Type B pancreatic cell (in vitro differentiated cells): ENCODE results near the gene SHC1. TPM values are rescaled to one million over a fixed set of nuclear protein-coding genes. Genes with fewer than 3 reads are reported as not detected.
A peak's percentile ranks its signal among the peaks of the same experiment; 100 is the strongest.
"Not testable (repeated sequence)": the region's sequence is repeated elsewhere in the genome, so short reads cannot be mapped to it uniquely, and the experiment has no call there.

Experiments used
- DNase-seq: peaks from one replicate; pipeline ENCODE4 v3.0.0; 2021; ENCODE audit warnings: mixed read lengths; ENCODE audit not compliant: unreplicated experiment; ENCODE audit errors: extremely low spot score
- H3K27ac Mint-ChIP-seq: 2 replicates; pipeline ENCODE4 v1.8.0; 2021; ENCODE audit warnings: mild to moderate bottlenecking, mixed read lengths
- H3K27me3 Mint-ChIP-seq: 2 replicates; pipeline ENCODE4 v1.8.0; 2021; ENCODE audit warnings: mixed read lengths
- H3K36me3 Mint-ChIP-seq: 2 replicates; pipeline ENCODE4 v1.8.0; 2021; ENCODE audit warnings: mixed read lengths
- H3K4me1 Mint-ChIP-seq: one replicate; pipeline ENCODE4 v1.8.0; 2021; ENCODE audit warnings: mixed read lengths; ENCODE audit not compliant: unreplicated experiment
- H3K4me3 Mint-ChIP-seq: 2 replicates; pipeline ENCODE4 v1.8.0; 2021; ENCODE audit warnings: mild to moderate bottlenecking, mixed read lengths
- H3K9me3 Mint-ChIP-seq: 2 replicates; pipeline ENCODE4 v1.8.0; 2021; ENCODE audit warnings: mixed read lengths
- CTCF ChIP-seq: fragments of 200-600 bp; sonication (generic); conservative IDR thresholded peaks from 2 replicates; pipeline ENCODE4 v1.5.0; 2021; ENCODE audit warnings: antibody characterized with exemption, mild to moderate bottlenecking
- total RNA-seq: library from RNA; stranded (reverse); gene quantifications from 2 replicates; pipeline ENCODE4 v1.2.1, GENCODE V29; 2021; ENCODE audit warnings: low replicate concordance

Gene SHC1
- total RNA-seq, 1 donor from 2014 or later, result 87.8 TPM

DNA sequence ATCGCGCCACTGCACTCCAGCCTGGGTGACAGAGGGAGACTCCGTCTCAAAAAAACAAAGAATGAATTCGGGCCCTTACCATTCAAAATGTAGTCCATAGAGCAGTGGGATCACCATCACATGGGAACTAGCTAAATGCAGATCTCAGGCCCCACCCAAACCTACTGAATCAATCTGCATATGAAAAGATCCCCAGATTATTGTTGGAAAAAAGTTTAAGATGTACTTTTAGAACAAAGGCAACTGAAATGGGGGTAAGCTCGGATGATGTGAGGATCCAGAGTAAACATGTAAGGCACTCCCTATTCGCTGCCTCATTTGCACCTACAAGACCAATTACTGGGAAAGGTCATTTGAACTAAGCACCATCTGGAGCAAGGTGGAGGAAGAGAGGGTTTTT, 11.8 kb upstream of the SHC1 start:
- TF ChIP-seq CTCF, result no peak
- no peak overlapping the region for H3K27ac Mint-ChIP-seq
- no peak overlapping the region for H3K4me3 Mint-ChIP-seq
- no peaks in the 10 kb centered on the region for H3K9me3 Mint-ChIP-seq
- peaks cover 4% of the 10 kb centered on the region for H3K36me3 Mint-ChIP-seq
- no peaks in the 10 kb centered on the region for H3K4me1 Mint-ChIP-seq
- DNase-seq, result no peak
- H3K27me3 Mint-ChIP-seq, result no peaks in the 10 kb centered on the region

GRCh38 chr1:154978360-154978759, 7.8 kb upstream of the SHC1 start:
- DNase-seq, result no peak
- no peaks in the 10 kb centered on the region for H3K27me3 Mint-ChIP-seq
- no peak overlapping the region for H3K27ac Mint-ChIP-seq
- peaks cover 4% of the 10 kb centered on the region for H3K36me3 Mint-ChIP-seq
- H3K4me3 Mint-ChIP-seq, result no peak overlapping the region
- H3K4me1 Mint-ChIP-seq, result peaks cover 7% of the 10 kb centered on the region
- H3K9me3 Mint-ChIP-seq, result no peaks in the 10 kb centered on the region
- no peak for TF ChIP-seq CTCF

DNA sequence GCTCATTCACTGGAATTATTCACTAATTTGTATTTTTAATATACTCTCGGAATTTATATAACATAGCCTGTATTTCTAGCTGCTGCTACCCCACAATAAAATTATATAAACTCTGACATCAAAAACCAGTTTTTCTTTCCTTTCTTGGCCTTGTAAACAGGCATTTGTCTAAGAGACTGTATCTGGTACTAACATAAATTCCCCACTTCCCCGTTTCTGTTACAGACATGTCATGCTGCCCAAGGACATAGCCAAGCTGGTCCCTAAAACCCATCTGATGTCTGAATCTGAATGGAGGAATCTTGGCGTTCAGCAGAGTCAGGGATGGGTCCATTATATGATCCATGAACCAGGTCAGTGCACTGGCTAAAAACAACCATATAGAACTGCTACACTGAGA, 7.2 kb upstream of the SHC1 start:
- not testable (repeated sequence) for H3K9me3 Mint-ChIP-seq, DNase-seq, H3K27me3 Mint-ChIP-seq, H3K4me1 Mint-ChIP-seq, H3K36me3 Mint-ChIP-seq
- peak overlapping the region; percentile 54 for H3K27ac Mint-ChIP-seq
- peak overlapping the region; percentile 45 for H3K4me3 Mint-ChIP-seq

- Mint-ChIP-seq H3K27me3 (no peaks in the 10 kb centered on the region), H3K27ac (no peak overlapping the region), H3K9me3 (no peaks in the 10 kb centered on the region), H3K4me3 (no peak overlapping the region), H3K36me3 (peaks cover 4% of the 10 kb centered on the region), H3K4me1 (peaks cover 29% of the 10 kb centered on the region)
- DNase-seq, result no peak
- TF ChIP-seq CTCF, result no peak
These were observed 5.0 kb upstream of the SHC1 start for GRCh38 chr1:154975409-154976059.

GRCh38 chr1:154974808-154975408, 4.4 kb upstream of the SHC1 start:
- H3K36me3 Mint-ChIP-seq, result peaks cover 4% of the 10 kb centered on the region
- no peak overlapping the region for H3K4me3 Mint-ChIP-seq
- H3K27me3 Mint-ChIP-seq, result no peaks in the 10 kb centered on the region
- no peaks in the 10 kb centered on the region for H3K9me3 Mint-ChIP-seq
- peaks cover 29% of the 10 kb centered on the region for H3K4me1 Mint-ChIP-seq
- no peak for TF ChIP-seq CTCF
- peak; percentile 94 for DNase-seq
- no peak overlapping the region for H3K27ac Mint-ChIP-seq

GRCh38 chr1:154974102-154974807, 3.7 kb upstream of the SHC1 start, which contains the start of gene CKS1B:
TSS of gene CKS1B (plus strand) at chr1:154974681. CDS start at chr1:154974746, 65 bp downstream.
- H3K27me3 Mint-ChIP-seq, result no peaks in the 10 kb centered on the region
- no peak within 1 kb of the TSS for H3K4me3 Mint-ChIP-seq
- no peak within 1 kb of the TSS for H3K27ac Mint-ChIP-seq
- no peaks in the 10 kb centered on the region for H3K9me3 Mint-ChIP-seq
- peaks cover under 1% of the 10 kb centered on the region for H3K36me3 Mint-ChIP-seq
- no peak for TF ChIP-seq CTCF
- H3K4me1 Mint-ChIP-seq, result peaks cover 33% of the 10 kb centered on the region
- peak; percentile 96 for DNase-seq
